Measurements from ENCODE around the gene LINGO1.

- peak in 2 of 3 experiments; percentile 100; a peak in 3 of 4 replicates for TF ChIP-seq CTCF (IDR thresholded peaks at IDR 0.05; ENCODE audit: control extremely low read depth in 1 of 3, insufficient read depth in 1 of 3, low read depth in 1 of 3, low read length in 3 of 3)
- TF ChIP-seq CBX8 (IDR thresholded peaks at IDR 0.05; ENCODE audit: borderline replicate concordance, low read depth, low read length) = no peak
- no peak for TF ChIP-seq EZH2 (IDR thresholded peaks at IDR 0.05; ENCODE audit: low read depth, low read length, severe bottlenecking)
- no peak for TF ChIP-seq SP2 (IDR thresholded peaks at IDR 0.05; ENCODE audit: low read length)
- peak; percentile 6 for TF ChIP-seq MAX (IDR thresholded peaks at IDR 0.05)
- TF ChIP-seq SP1 (IDR thresholded peaks at IDR 0.05; ENCODE audit: low read depth, low read length) = no peak
Measured at GRCh38 chr15:77633134-77633912, 611 bp upstream of the LINGO1 start.

Measured in H1 (cell line).